HG02981 (cell line): Measurements from ENCODE around the gene LRP1.

Experiments used
- ATAC-seq: cut with Tn5 transposase; IDR thresholded peaks from one replicate; pipeline ENCODE4 v1.9.1; 2021; ENCODE audit warnings: mild to moderate bottlenecking, moderate library complexity; ENCODE audit not compliant: unreplicated experiment

The LRP1 gene

DNA sequence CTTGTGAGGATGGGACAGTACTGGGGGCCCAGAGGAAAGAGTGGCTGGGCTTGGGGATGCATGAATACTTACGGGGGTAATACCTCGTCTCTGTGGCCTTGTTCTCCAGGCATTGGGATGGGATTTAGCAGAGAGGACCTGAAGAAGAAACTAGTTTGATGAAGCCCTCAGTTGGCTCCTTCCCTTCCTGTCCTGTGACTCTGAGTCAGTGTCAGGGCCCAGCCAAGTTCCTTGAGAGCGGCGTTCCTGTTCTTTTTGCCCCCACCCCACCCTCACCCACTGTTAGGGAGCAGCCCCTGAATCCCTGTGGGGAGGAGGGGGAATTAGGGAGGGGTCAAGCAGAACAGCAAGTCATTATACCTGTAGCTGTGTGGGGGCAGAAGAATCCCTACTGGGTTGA is 24.4 kb downstream of the LRP1 start:
- no peak for ATAC-seq

GRCh38 chr12:57153415-57153997 is 25.2 kb downstream of the LRP1 start:
- no peak for ATAC-seq

GRCh38 chr12:57154076-57154475 is 25.8 kb downstream of the LRP1 start:
- ATAC-seq, result no peak

DNA sequence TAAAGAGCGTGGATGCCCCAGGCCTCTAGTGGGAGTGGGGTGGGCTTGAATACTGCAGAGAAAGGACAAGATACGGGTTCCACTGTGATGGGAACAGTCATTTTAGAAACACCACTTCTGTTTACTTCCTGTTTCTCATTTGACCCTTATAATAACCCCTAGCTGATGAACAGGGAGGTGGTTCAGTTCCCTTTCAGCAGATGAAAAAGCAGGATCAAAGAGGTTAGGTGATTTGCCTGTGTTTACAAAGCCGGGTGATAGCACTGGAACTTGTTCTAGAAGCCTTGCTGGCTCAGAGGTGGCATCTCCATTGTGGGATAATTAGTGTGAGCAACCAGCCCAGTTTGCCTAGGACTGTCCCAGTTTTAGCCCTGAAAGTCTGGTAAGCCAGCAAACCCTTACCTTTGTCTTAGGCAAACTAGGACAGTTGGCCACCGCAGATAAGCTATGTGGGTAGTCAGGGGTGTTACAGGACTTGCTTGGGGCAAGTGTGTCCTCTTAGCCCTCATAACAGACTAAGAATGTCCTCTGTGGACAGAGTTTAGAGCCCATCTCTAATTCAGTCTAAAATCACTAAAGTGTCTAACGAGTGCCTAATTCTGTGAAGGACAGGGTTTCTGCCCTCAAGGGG is 26.6 kb downstream of the LRP1 start:
- ATAC-seq, result no peak

- ATAC-seq, result no peak
Observed at GRCh38 chr12:57156701-57157403, 28.6 kb downstream of the LRP1 start.

- ATAC-seq, result no peak
Observed at GRCh38 chr12:57157588-57158173, 29.4 kb downstream of the LRP1 start.

DNA sequence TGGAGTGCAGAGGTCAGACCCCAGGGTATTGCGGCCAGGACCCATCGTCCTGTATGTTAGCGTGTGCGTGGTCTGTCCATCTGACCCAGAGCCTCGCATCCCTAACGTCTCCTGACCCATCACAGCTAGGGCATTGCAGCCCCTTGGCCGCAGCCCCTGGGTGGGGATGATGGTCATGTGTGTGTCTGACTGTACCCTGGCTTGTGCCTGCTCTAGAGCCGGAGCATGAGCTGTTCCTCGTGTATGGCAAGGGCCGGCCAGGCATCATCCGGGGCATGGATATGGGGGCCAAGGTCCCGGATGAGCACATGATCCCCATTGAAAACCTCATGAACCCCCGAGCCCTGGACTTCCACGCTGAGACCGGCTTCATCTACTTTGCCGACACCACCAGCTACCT is 29.9 kb downstream of the LRP1 start:
- no peak for ATAC-seq

DNA sequence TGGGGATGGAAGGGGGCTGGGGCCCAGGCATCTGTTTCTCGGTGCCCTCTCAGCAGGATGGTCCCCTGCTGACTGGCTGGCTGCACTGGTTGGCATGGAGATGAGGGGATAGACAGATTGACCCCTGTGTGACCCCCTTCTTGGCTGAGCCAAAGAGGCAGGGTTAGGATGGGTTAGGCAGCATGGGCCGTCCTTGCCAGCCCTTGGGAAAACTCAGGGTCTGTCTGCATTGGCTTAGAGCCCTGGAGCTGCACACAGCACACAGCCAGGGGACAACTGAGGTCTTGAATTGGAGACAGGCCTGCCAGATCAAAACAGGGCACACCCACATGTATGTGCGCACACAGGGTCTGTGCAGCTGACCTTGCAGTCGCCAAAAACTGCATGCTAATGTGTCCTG is 30.4 kb downstream of the LRP1 start:
- ATAC-seq, result no peak

- no peak for ATAC-seq
Observed at GRCh38 chr12:57159311-57159710, 31.0 kb downstream of the LRP1 start.

GRCh38 chr12:57160040-57160439 is 31.8 kb downstream of the LRP1 start:
- ATAC-seq, result no peak

GRCh38 chr12:57160741-57161140 is 32.5 kb downstream of the LRP1 start:
- no peak for ATAC-seq

DNA sequence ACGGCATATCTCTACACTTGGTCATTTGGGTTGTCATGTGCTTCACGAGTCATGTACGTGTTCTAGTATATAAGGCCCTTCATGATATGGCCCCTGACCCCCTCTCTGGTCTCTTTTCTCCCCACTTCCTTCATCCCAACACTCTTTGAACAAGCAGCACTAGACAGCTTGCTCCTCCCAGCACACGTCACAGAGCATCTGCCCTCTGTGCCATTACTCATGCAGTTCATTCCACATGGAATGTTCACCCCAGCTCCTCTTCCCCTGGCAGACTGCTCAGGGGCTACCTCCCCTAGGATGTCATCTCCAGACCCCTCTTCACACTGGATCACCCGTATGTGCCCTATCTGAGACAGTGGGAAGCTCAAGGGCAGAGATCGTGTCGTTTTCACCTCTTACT is 33.2 kb downstream of the LRP1 start:
- ATAC-seq, result no peak

- ATAC-seq, result no peak
Observed at GRCh38 chr12:57162553-57163125, 34.4 kb downstream of the LRP1 start.

DNA sequence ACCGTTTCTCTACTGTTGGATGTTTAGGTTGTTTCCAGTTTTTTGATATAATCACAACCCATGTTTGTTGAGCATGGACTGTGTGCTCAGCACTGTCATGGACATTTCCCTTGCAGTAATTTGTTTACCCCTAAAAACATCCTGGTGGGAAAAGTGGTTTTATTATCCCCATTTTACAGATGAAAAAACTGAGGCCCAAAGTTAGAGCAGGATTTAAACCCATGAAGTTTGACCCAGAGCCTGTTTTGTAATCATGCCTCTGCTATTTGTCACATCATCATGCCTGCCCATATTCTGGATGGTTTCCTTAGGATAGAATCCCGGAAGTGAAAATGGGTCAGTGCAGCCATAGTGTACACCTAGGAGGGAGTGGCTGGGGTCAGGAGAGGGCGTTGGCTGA is 36.2 kb downstream of the LRP1 start:
- no peak for ATAC-seq

- no peak for ATAC-seq
Observed at GRCh38 chr12:57164966-57165625, 36.8 kb downstream of the LRP1 start.

- no peak for ATAC-seq
Observed at GRCh38 chr12:57165741-57166140, 37.5 kb downstream of the LRP1 start.

- ATAC-seq, result no peak
Observed at GRCh38 chr12:57166971-57167371, 38.7 kb downstream of the LRP1 start.

- ATAC-seq, result no peak
Observed at GRCh38 chr12:57168058-57168457, 39.8 kb downstream of the LRP1 start.

GRCh38 chr12:57169046-57169795 is 40.9 kb downstream of the LRP1 start:
- ATAC-seq, result no peak

DNA sequence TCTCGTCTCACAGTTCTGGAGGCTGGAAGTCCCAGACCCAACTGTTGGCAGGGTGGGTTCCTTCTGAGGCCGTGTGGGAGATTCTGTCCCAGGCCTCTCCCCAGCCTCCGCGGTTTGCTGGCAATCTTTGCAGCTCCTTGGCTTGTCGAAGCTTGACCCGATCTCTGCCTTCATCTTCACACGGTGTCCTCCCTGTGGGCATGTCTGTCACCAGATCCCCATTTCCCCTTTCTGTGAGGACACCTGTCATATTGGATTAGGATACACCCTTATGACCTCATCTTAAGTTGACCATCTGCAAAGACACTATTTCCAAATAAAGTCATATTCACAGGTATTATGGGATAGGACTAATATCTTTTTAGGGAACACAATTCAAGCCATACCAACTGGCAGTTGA is 41.7 kb downstream of the LRP1 start:
- no peak for ATAC-seq

GRCh38 chr12:57170408-57170807 is 42.1 kb downstream of the LRP1 start:
- ATAC-seq, result no peak
